ENCODE results near the gene RAPGEF3. TPM values are rescaled to one million over a fixed set of nuclear protein-coding genes. Genes with fewer than 3 reads are reported as not detected.

Gene RAPGEF3
- total and polyA plus RNA-seq, 2 of the 13 experiments (the other 11 are each of a cell fraction or from before 2014, with no cell fraction given): 0.07 TPM

DNA sequence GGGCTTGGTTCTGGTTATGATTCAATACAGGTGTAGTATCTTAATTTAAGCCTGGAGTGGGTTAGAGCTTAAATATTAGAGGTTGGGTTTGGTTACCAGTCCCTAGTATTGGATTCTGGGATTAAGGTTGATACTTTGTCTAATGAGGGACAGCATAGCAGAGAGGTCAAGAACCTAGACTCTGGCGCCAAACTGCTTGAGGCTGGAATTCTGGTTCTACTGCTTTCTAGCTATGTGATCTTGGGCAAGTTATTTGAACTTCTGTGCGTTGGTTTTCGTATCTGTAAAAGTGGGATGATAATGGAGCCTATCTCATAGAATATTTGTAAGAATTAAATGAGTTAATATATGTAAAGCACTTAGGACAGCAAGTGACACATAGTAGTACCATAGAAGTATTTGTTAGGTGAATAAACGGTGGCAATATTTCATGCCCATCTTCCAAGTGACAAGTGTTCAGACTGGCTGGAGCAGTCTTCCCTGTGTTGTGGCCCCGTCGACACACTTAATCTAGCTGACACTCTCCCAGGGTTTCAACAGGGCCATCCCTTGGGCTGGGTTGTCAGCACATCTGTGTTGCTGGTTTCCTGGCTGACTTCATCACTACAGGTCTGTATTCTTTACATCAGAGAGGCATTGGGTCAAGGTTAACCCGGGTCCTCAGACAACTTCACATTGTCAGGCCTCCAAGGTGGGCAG lies 36.4 kb downstream of the RAPGEF3 start:
- no peaks in the 10 kb centered on the region for H4K20me1 ChIP-seq (ENCODE audit: insufficient read depth, low read length)
- no peak overlapping the region for H3K4me3 ChIP-seq (replicated peaks in 1 of 3; ENCODE audit: insufficient read depth in 1 of 3, low read depth in 2 of 3, low read length in 3 of 3)
- DNase-seq (ENCODE audit: low spot score): no peak
- no peak for ATAC-seq
- H3K36me3 ChIP-seq (replicated peaks in 1 of 2; ENCODE audit: control insufficient read depth in 1 of 2, insufficient read depth in 2 of 2, low read length in 2 of 2): no peaks in the 10 kb centered on the region
- no peak overlapping the region for H3K27ac ChIP-seq (ENCODE audit: extremely low read length, insufficient read depth, low read length)
- no peak overlapping the region for H3K9ac ChIP-seq (ENCODE audit: insufficient read depth, low read depth, low read length)
- ChIA-PET POLR2A (no interaction called here), CTCF (ENCODE audit: low intra/inter-chr PET ratio, low total read pairs) (no interaction called here)
- intact Hi-C loops (cut with micrococcal nuclease; ENCODE audit: unreplicated experiment) (no loop called here), in situ Hi-C loops (cut with HindIII; ENCODE audit: extremely low pct_ligation_motif_present, low pct_unique_long_range_greater_than_20kb) (no loop called here)
- no peaks in the 10 kb centered on the region for H3K27me3 ChIP-seq (ENCODE audit: control insufficient read depth in 1 of 2, insufficient read depth in 2 of 2, low read length in 2 of 2)
- TF ChIP-seq CEBPG (CRISPR knock-in tag; IDR thresholded peaks at IDR 0.05): no peak
- TF ChIP-seq KDM5A (IDR thresholded peaks at IDR 0.05; ENCODE audit: borderline replicate concordance, low read length): no peak
- no peak for TF ChIP-seq IKZF4 (CRISPR knock-in tag; IDR thresholded peaks at IDR 0.05; ENCODE audit: borderline replicate concordance, low read depth, not compliant biosample characterization)
- TF ChIP-seq BHLHE40 (IDR thresholded peaks at IDR 0.05; ENCODE audit: low read length): no peak
- TF ChIP-seq ZBTB7B (CRISPR knock-in tag; IDR thresholded peaks at IDR 0.05): no peak
- TF ChIP-seq ZNF749 (CRISPR knock-in tag; IDR thresholded peaks at IDR 0.05; ENCODE audit: borderline replicate concordance): no peak
- TF ChIP-seq TEF (CRISPR knock-in tag; IDR thresholded peaks at IDR 0.05): no peak
- no peak for TF ChIP-seq CENPT (CRISPR knock-in tag; IDR thresholded peaks at IDR 0.05; ENCODE audit: low read depth)
- H3K4me2 ChIP-seq (ENCODE audit: low read depth, low read length): no peak overlapping the region
- WGBS (ENCODE audit: low lambda C conversion rate): 75% methylated on average over 7 of the region's 7 CpGs
- no peaks in the 10 kb centered on the region for H3K9me3 ChIP-seq (ENCODE audit: low read length)
- H2AFZ ChIP-seq (ENCODE audit: low read length): no peak overlapping the region
- no TSS peak for BruUV-seq (replicated peaks)
- no peaks in the 10 kb centered on the region for H3K79me2 ChIP-seq (ENCODE audit: insufficient read depth, low read length)
- H3K4me1 ChIP-seq (ENCODE audit: insufficient read depth, low read length): peaks cover 8% of the 10 kb centered on the region
- FAIRE-seq: no peak
